ENCODE measurements around the gene TTC28.

The TTC28 gene

GRCh38 chr22:27935897-27936296 lies 743.7 kb downstream of the TTC28 start:
- DNase-seq: no peak

DNA sequence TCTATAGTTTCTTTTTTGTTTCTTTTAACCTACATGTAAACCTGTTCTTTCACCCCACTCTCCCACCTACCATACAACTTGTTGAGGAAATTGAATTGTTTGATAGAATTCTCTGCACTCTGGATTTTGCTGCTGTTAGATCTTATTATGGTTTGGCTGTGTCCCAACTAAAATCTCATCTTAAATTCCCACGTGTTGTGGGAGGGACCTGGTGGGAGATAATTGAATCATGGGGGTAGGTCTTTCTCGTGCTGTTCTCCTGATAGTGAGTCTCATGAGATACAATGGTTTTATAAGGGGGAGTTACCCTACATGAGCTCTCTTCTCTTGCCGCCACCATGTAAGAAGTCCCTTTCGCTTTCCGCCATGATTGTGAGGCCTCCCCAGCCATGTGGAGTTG lies 745.6 kb downstream of the TTC28 start:
- no peak for DNase-seq

DNA sequence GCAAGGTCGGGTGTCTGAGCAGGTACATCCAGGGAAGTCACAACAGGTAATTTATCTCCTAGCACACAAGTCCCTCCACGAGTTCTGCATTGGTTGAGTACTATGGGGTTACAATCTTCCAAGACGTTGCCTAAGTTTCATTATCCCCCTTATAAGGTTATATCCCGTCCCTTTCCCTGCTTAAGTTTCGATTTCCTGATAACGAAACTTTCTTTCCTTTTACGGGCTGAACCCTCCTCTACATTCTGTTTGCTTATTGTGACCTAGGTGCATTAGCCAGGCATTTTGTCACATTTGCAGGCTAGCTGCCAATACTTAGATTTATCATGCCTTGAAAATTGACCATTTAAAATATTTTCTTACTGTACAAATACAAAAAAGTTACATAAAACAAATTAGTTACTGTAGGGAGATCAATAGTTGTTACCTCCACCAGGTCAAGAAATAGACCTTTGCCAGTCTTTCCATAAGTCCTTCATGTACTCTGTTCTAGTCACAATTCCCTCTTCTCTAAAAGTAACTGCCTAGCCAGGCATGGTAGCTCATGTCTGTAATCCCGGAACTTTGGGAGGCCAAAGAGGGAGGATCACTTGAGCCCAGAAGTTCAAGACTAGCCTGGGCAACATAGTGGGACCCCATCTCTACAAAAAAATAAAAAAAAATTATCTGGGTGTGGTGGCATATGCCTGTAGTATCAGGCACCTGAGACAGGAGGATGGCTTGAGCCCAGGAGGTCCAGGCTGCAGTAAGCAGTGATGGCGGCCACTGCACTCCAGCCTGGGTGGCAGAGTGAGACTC lies 746.3 kb downstream of the TTC28 start:
- DNase-seq: no peak

DNA sequence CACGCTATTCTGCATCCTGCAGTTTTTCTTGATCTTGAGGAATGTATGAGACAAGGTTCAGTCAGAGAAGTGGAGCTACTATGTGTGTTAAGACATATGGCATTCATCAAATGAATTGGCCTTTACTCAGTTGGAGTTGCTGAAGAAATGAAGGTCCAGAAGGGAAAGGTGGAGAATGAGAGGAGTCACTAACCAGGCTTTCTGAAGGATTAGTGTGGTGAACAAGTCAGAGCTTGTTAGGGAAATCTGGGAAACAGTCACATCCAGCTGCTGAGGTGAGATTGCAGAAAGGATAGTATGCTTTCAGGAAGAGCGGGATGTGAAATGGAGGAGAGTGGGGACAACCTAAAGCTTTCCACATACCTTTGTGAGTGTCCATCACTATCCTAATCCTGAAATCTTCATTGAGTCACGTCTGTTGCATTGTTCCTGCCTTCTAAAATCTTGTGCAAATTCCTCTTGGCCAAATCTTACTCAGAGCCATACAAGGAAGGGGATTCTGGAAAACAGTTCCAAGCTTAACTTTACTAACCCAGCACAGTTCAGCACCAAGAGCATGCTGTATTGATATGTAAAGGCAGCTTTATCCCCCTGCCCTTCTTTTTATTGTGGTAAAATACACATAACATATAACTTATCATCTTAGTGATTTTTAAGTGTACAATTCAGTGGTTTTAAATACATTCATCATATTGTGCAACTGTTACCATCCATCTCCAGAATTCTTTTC lies 749.1 kb downstream of the TTC28 start:
- no peak for DNase-seq

All from CD4-positive, alpha-beta T cell treated with Interleukin-1 beta for 1 hour (primary cell).